CD8-positive, alpha-beta memory T cell (primary cell): ENCODE measurements around the gene TFCP2L1. TPM values are rescaled to one million over a fixed set of nuclear protein-coding genes. Genes with fewer than 3 reads are reported as not detected.
A peak's percentile ranks its signal among the peaks of the same experiment; 100 is the strongest.

Source experiments
- CTCF ChIA-PET: fragments of 350-600 bp; sonication (Branson Sonifier 250); formaldehyde crosslinking; loops from one replicate; lab custom pipeline; 2021; ENCODE audit warnings: antibody characterized with exemption; lab: Charles Lee
- POLR2A ChIA-PET: fragments of 350-600 bp; sonication (Branson Sonifier 250); formaldehyde crosslinking; loops from one replicate; lab custom pipeline; 2021; ENCODE audit warnings: antibody characterized with exemption; lab: Charles Lee
- DNase-seq, 5 donors: peaks; one replicate each; pipeline versions ENCODE4 v3.0.0 to v3.0.0-alpha.2; 2020 to 2022; ENCODE audit warnings: mixed read lengths in 1 of 5
- H3K27ac ChIP-seq: one replicate; pipeline ENCODE4 v1.7.0; 2013; ENCODE audit warnings: low read depth, mild to moderate bottlenecking, low read length, moderate library complexity
- H3K27me3 ChIP-seq: 2 replicates; pipeline ENCODE4 v1.7.0; 2013; ENCODE audit warnings: low read length, mild to moderate bottlenecking; ENCODE audit not compliant: insufficient read depth, poor library complexity, severe bottlenecking
- H3K36me3 ChIP-seq: 2 replicates; pipeline ENCODE4 v1.7.0; 2013; ENCODE audit warnings: mild to moderate bottlenecking, low read length, moderate library complexity; ENCODE audit not compliant: insufficient read depth
- H3K4me1 ChIP-seq: 2 replicates; pipeline ENCODE4 v1.7.0; 2013; ENCODE audit warnings: mild to moderate bottlenecking, low read length, moderate library complexity; ENCODE audit not compliant: insufficient read depth
- H3K4me3 ChIP-seq: 2 replicates; pipeline ENCODE4 v1.7.0; 2013; ENCODE audit warnings: mild to moderate bottlenecking, low read length
- H3K9me3 ChIP-seq: 2 replicates; pipeline ENCODE4 v1.7.0; 2013; ENCODE audit warnings: mild to moderate bottlenecking, low read length
- H3K27ac Mint-ChIP-seq, 8 donors: one replicate each; pipeline ENCODE4 v1.8.0; 2020 to 2021; ENCODE audit warnings: mixed read lengths in 8 of 8, mild to moderate bottlenecking in 6 of 8, inconsistent platforms in 3 of 8, moderate library complexity in 3 of 8
- H3K27me3 Mint-ChIP-seq, 2 donors: one replicate each; pipeline ENCODE4 v1.8.0; 2020 to 2021; ENCODE audit warnings: mixed read lengths in 2 of 2, mild to moderate bottlenecking in 1 of 2, moderate library complexity in 1 of 2
- H3K36me3 Mint-ChIP-seq, 3 donors: one replicate each; pipeline ENCODE4 v1.8.0; 2020 to 2021; ENCODE audit warnings: mixed read lengths in 3 of 3, inconsistent platforms in 1 of 3, mild to moderate bottlenecking in 1 of 3
- H3K4me1 Mint-ChIP-seq, 3 donors: one replicate each; pipeline ENCODE4 v1.8.0; 2020 to 2021; ENCODE audit warnings: mixed read lengths in 3 of 3, inconsistent platforms in 1 of 3, mild to moderate bottlenecking in 1 of 3
- H3K4me3 Mint-ChIP-seq, 7 donors: one replicate each; pipeline ENCODE4 v1.8.0; 2020 to 2021; ENCODE audit warnings: mixed read lengths in 7 of 7, mild to moderate bottlenecking in 6 of 7, moderate library complexity in 4 of 7, inconsistent platforms in 2 of 7
- H3K9me3 Mint-ChIP-seq, 5 donors: one replicate each; pipeline ENCODE4 v1.8.0; 2020 to 2022; ENCODE audit warnings: mixed read lengths in 5 of 5, mild to moderate bottlenecking in 3 of 5, moderate library complexity in 2 of 5, inconsistent platforms in 1 of 5
- polyA plus RNA-seq: library from polyadenylated mRNA; unstranded; fragments of 300-500 nt; fragmentation: Illumina TruSeq; gene quantifications from one replicate; pipeline ENCODE4 v1.2.3, GENCODE V29; 2021
- total RNA-seq, 2 experiments: library from RNA; stranded (reverse); gene quantifications; one replicate each; pipeline ENCODE4 v1.2.3, GENCODE V29; 2021

Gene TFCP2L1
- total and polyA plus RNA-seq, 3 experiments from 2014 or later = 0.11 to 0.45 (median 0.16) TPM

GRCh38 chr2:121256720-121257479, 28.1 kb downstream of the TFCP2L1 start:
- Mint-ChIP-seq H3K9me3 (no peaks in the 10 kb centered on the region), H3K36me3 (no peaks in the 10 kb centered on the region), H3K4me1 (peaks cover 0 to 2% (median 0%) of the 10 kb centered on the region in 3 donors), H3K4me3 (no peak overlapping the region), H3K27me3 (peaks cover 8 to 22% of the 10 kb centered on the region in 2 donors), H3K27ac (no peak overlapping the region)
- H3K4me1 ChIP-seq = no peaks in the 10 kb centered on the region
- no peak overlapping the region for H3K27ac ChIP-seq
- no peaks in the 10 kb centered on the region for H3K9me3 ChIP-seq
- no peaks in the 10 kb centered on the region for H3K36me3 ChIP-seq
- ChIA-PET POLR2A (no interaction called here), CTCF (no interaction called here)
- H3K27me3 ChIP-seq = no peaks in the 10 kb centered on the region
- H3K4me3 ChIP-seq = no peak overlapping the region
- no peak for DNase-seq

DNA sequence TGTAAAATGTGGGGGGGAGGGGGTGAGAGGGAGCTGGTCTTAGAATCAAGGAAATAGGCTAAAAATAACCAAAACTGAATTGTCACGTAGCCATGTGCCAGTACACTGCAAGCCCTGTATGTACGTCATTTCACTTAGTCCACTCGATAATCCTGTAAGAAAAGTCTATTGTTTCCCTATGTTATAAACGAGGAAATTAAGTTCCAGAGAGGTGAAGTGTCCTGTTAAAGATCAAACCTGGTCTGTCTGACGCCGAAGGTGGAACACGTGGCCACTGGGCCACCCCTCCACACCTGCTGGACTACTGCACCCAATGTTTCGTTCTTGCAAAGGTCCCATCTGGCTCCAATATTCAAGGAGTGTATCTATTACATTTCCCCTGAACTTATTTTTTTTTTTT, 29.6 kb downstream of the TFCP2L1 start:
- Mint-ChIP-seq H3K4me1 (peaks cover 0 to 2% (median 0%) of the 10 kb centered on the region in 3 donors), H3K27me3 (peaks cover 8 to 25% of the 10 kb centered on the region in 2 donors), H3K9me3 (no peaks in the 10 kb centered on the region), H3K4me3 (no peak overlapping the region), H3K36me3 (no peaks in the 10 kb centered on the region), H3K27ac (no peak overlapping the region)
- H3K27ac ChIP-seq = no peak overlapping the region
- no peaks in the 10 kb centered on the region for H3K27me3 ChIP-seq
- POLR2A ChIA-PET = no interaction called here
- CTCF ChIA-PET = no interaction called here
- no peak overlapping the region for H3K4me3 ChIP-seq
- DNase-seq = no peak
- no peaks in the 10 kb centered on the region for H3K4me1 ChIP-seq
- H3K36me3 ChIP-seq = no peaks in the 10 kb centered on the region
- no peaks in the 10 kb centered on the region for H3K9me3 ChIP-seq

GRCh38 chr2:121254748-121255147, 30.3 kb downstream of the TFCP2L1 start:
- Mint-ChIP-seq H3K27me3 (peaks cover 7 to 22% of the 10 kb centered on the region in 2 donors), H3K9me3 (no peaks in the 10 kb centered on the region), H3K4me1 (peaks cover 0 to 2% (median 0%) of the 10 kb centered on the region in 3 donors), H3K27ac (no peak overlapping the region), H3K36me3 (no peaks in the 10 kb centered on the region), H3K4me3 (no peak overlapping the region)
- no peaks in the 10 kb centered on the region for H3K36me3 ChIP-seq
- H3K4me1 ChIP-seq = no peaks in the 10 kb centered on the region
- no peaks in the 10 kb centered on the region for H3K27me3 ChIP-seq
- no peak for DNase-seq
- H3K4me3 ChIP-seq = no peak overlapping the region
- no peaks in the 10 kb centered on the region for H3K9me3 ChIP-seq
- H3K27ac ChIP-seq = no peak overlapping the region
- CTCF ChIA-PET = no interaction called here
- POLR2A ChIA-PET = no interaction called here

GRCh38 chr2:121253674-121254240, 31.2 kb downstream of the TFCP2L1 start:
- Mint-ChIP-seq H3K27me3 (peaks cover 6 to 19% of the 10 kb centered on the region in 2 donors), H3K9me3 (no peaks in the 10 kb centered on the region), H3K27ac (no peak overlapping the region), H3K36me3 (no peaks in the 10 kb centered on the region), H3K4me1 (peaks cover 0 to 2% (median 0%) of the 10 kb centered on the region in 3 donors), H3K4me3 (no peak overlapping the region)
- ChIA-PET POLR2A (no interaction called here), CTCF (no interaction called here)
- H3K36me3 ChIP-seq = no peaks in the 10 kb centered on the region
- H3K27ac ChIP-seq = no peak overlapping the region
- H3K9me3 ChIP-seq = no peaks in the 10 kb centered on the region
- no peak for DNase-seq
- H3K27me3 ChIP-seq = no peaks in the 10 kb centered on the region
- H3K4me1 ChIP-seq = no peaks in the 10 kb centered on the region
- no peak overlapping the region for H3K4me3 ChIP-seq

GRCh38 chr2:121253021-121253673, 31.9 kb downstream of the TFCP2L1 start:
- Histone ChIP-seq H3K36me3 (no peaks in the 10 kb centered on the region), H3K27me3 (no peaks in the 10 kb centered on the region), H3K9me3 (no peaks in the 10 kb centered on the region), H3K4me3 (no peak overlapping the region), H3K27ac (no peak overlapping the region), H3K4me1 (no peaks in the 10 kb centered on the region)
- Mint-ChIP-seq H3K36me3 (no peaks in the 10 kb centered on the region), H3K4me1 (peaks cover 0 to 2% (median 0%) of the 10 kb centered on the region in 3 donors), H3K27ac (peak overlapping the region in 1 of 8 donors; percentile 17), H3K9me3 (no peaks in the 10 kb centered on the region), H3K27me3 (peaks cover 6 to 15% of the 10 kb centered on the region in 2 donors), H3K4me3 (no peak overlapping the region)
- no peak for DNase-seq
- ChIA-PET POLR2A (no interaction called here), CTCF (no interaction called here)

DNA sequence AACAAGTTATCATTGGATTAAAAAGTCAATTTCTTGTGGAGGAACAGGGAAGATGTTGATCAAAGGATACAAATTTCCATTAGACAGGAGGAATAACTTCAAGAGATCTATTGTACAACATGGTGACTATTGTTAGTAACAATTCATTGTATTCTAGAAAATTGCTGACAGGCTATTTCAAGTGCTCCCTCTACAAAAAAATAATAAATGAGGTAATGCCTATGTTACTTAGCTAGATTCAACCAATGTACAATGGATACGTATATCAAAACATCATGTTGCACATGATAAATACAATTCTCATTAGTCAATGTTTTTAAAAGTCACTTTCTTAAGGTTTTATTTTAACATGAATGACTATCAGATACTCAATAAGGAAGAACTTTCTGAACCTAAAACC, 33.5 kb downstream of the TFCP2L1 start:
- H3K4me1 Mint-ChIP-seq = no peaks in the 10 kb centered on the region
- no peaks in the 10 kb centered on the region for H3K36me3 Mint-ChIP-seq
- POLR2A ChIA-PET = no interaction called here
- H3K9me3 Mint-ChIP-seq = no peaks in the 10 kb centered on the region
- CTCF ChIA-PET = no interaction called here
- H3K27ac Mint-ChIP-seq = no peak overlapping the region
- no peaks in the 10 kb centered on the region for H3K36me3 ChIP-seq
- no peaks in the 10 kb centered on the region for H3K9me3 ChIP-seq
- H3K4me3 Mint-ChIP-seq = no peak overlapping the region
- H3K27me3 Mint-ChIP-seq = peaks cover 0 to 7% of the 10 kb centered on the region in 2 donors
- H3K4me3 ChIP-seq = no peak overlapping the region
- H3K4me1 ChIP-seq = no peaks in the 10 kb centered on the region
- DNase-seq = no peak
- H3K27ac ChIP-seq = no peak overlapping the region
- no peaks in the 10 kb centered on the region for H3K27me3 ChIP-seq

- Mint-ChIP-seq H3K36me3 (no peaks in the 10 kb centered on the region), H3K27ac (no peak overlapping the region), H3K4me3 (no peak overlapping the region), H3K27me3 (peaks cover 0 to 3% of the 10 kb centered on the region in 2 donors), H3K4me1 (no peaks in the 10 kb centered on the region), H3K9me3 (no peaks in the 10 kb centered on the region)
- H3K27me3 ChIP-seq = no peaks in the 10 kb centered on the region
- H3K4me3 ChIP-seq = no peak overlapping the region
- no peaks in the 10 kb centered on the region for H3K4me1 ChIP-seq
- H3K36me3 ChIP-seq = no peaks in the 10 kb centered on the region
- ChIA-PET POLR2A (no interaction called here), CTCF (no interaction called here)
- no peaks in the 10 kb centered on the region for H3K9me3 ChIP-seq
- no peak for DNase-seq
- no peak overlapping the region for H3K27ac ChIP-seq
Observed at GRCh38 chr2:121248766-121249343, 36.1 kb downstream of the TFCP2L1 start.

DNA sequence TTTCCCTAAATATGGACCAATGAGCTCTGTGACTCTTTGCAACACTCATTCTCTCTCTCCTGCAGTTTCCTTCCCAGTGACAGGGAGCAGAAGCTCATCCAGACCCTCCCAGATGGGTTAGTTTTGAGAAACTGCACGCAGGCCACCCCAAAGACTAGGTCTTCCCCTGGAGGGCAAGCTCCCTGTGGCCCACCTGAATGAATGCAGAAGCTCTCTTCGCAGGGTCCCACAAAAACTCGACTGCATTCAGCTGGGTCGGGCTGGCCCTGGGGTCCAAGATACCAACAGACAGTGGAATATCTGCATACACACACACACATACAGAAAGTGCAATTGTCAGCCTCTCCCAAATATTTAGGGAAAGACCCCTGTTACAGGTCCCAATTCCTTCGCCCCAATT, 37.0 kb downstream of the TFCP2L1 start:
- peaks cover 0 to 3% of the 10 kb centered on the region in 2 donors for H3K27me3 Mint-ChIP-seq

More for the DNA sequence above, 37.0 kb downstream of the TFCP2L1 start:
- no peak for DNase-seq
- no peaks in the 10 kb centered on the region for H3K36me3 ChIP-seq
- Mint-ChIP-seq H3K27ac (no peak overlapping the region), H3K9me3 (no peaks in the 10 kb centered on the region), H3K4me3 (no peak overlapping the region), H3K36me3 (no peaks in the 10 kb centered on the region), H3K4me1 (no peaks in the 10 kb centered on the region)
- H3K4me1 ChIP-seq = no peaks in the 10 kb centered on the region
- no peak overlapping the region for H3K4me3 ChIP-seq
- H3K27ac ChIP-seq = no peak overlapping the region
- H3K9me3 ChIP-seq = no peaks in the 10 kb centered on the region
- POLR2A ChIA-PET = no interaction called here
- H3K27me3 ChIP-seq = no peaks in the 10 kb centered on the region
- CTCF ChIA-PET = no interaction called here
